H1 (cell line): Measurements from ENCODE around the gene MEIOB. TPM values are rescaled to one million over a fixed set of nuclear protein-coding genes. Genes with fewer than 3 reads are reported as not detected.

Experiments used
- CTCF ChIA-PET: fragments of 300-600 bp; sonication (Branson Sonifier 250); formaldehyde crosslinking; loops from one replicate; lab custom pipeline; 2021; ENCODE audit not compliant: partially characterized antibody; lab: Charles Lee
- POLR2A ChIA-PET: fragments of 300-600 bp; sonication (Branson Sonifier 250); formaldehyde crosslinking; loops from one replicate; lab custom pipeline; 2021; ENCODE audit warnings: inconsistent platforms; ENCODE audit not compliant: partially characterized antibody; lab: Charles Lee
- DNase-seq, 2 experiments: peaks; one replicate each; pipeline versions ENCODE4 v3.0.0 to v3.0.0-alpha.2; 2010 to 2022; ENCODE audit warnings: low spot score in 2 of 2, low read depth in 1 of 2, mixed read lengths in 1 of 2
- FAIRE-seq: peaks from 2 replicates; lab custom pipeline; 2011; peaks lifted over from hg19 to GRCh38; lab: Jason Lieb, UNC
- H2AFZ ChIP-seq: 2 replicates; pipeline ENCODE4 v1.8.1; 2012; ENCODE audit warnings: low read length, inconsistent platforms
- H2AK5ac ChIP-seq: 2 replicates; pipeline ENCODE4 v1.6.1; 2013; ENCODE audit warnings: low read depth, low read length
- H2BK120ac ChIP-seq: replicated peaks from 2 replicates; pipeline ENCODE3; 2013; ENCODE audit warnings: low read depth, low read length, inconsistent platforms
- H2BK12ac ChIP-seq: 2 replicates; pipeline ENCODE4 v1.6.1; 2013; ENCODE audit warnings: low read depth, low read length
- H2BK15ac ChIP-seq: 2 replicates; pipeline ENCODE4 v1.6.1; 2013; ENCODE audit warnings: low read length
- H2BK20ac ChIP-seq: 2 replicates; pipeline ENCODE4 v1.6.1; 2013; ENCODE audit warnings: low read length
- H2BK5ac ChIP-seq: 2 replicates; pipeline ENCODE4 v1.6.1; 2013; ENCODE audit warnings: low read depth, low read length
- H3K14ac ChIP-seq: 2 replicates; pipeline ENCODE4 v1.6.1; 2013; ENCODE audit warnings: inconsistent platforms; ENCODE audit not compliant: insufficient read length
- H3K18ac ChIP-seq: 2 replicates; pipeline ENCODE4 v1.6.1; 2013; ENCODE audit warnings: low read length; ENCODE audit errors: extremely low read depth
- H3K23ac ChIP-seq: 2 replicates; pipeline ENCODE4 v1.6.1; 2013; ENCODE audit warnings: inconsistent platforms; ENCODE audit not compliant: insufficient read length
- H3K23me2 ChIP-seq: 2 replicates; pipeline ENCODE4 v1.6.1; 2013; ENCODE audit warnings: low read depth, low read length
- H3K27ac ChIP-seq: 2 replicates; pipeline ENCODE4 v1.6.1; 2011; ENCODE audit warnings: low read depth, low read length, inconsistent platforms
- H3K27me3 ChIP-seq, 4 experiments: replicated peaks in 1 of 4; 1 replicate in 1 of 4; 2 replicates in 3 of 4; pipeline versions ENCODE4 v1.6.1 to v1.8.1; 2011 to 2013; ENCODE audit warnings: low read length in 3 of 4, mild to moderate bottlenecking in 3 of 4, inconsistent platforms in 2 of 4, mixed read lengths in 2 of 4, moderate library complexity in 1 of 4; ENCODE audit not compliant: control insufficient read depth in 3 of 4, insufficient read depth in 3 of 4; ENCODE audit errors: extremely low read depth in 1 of 4
- H3K36me3 ChIP-seq, 4 experiments: 2 replicates each; pipeline versions ENCODE4 v1.6.1 to v1.8.1; 2011 to 2013; ENCODE audit warnings: mild to moderate bottlenecking in 4 of 4, low read length in 3 of 4, moderate library complexity in 2 of 4, control low read depth in 1 of 4, inconsistent platforms in 1 of 4; ENCODE audit not compliant: insufficient read depth in 4 of 4, control insufficient read depth in 2 of 4
- H3K4ac ChIP-seq: replicated peaks from 2 replicates; pipeline ENCODE3; 2013; ENCODE audit warnings: low read length, low read depth, mixed read lengths, inconsistent platforms; ENCODE audit not compliant: insufficient read length
- H3K4me1 ChIP-seq, 4 experiments: replicated peaks in 1 of 4; 1 replicate in 1 of 4; 2 replicates in 3 of 4; pipeline versions ENCODE4 v1.6.1 to v1.8.1; 2011 to 2013; ENCODE audit warnings: low read length in 3 of 4, inconsistent platforms in 2 of 4, mixed read lengths in 1 of 4; ENCODE audit not compliant: insufficient read depth in 4 of 4, control insufficient read depth in 3 of 4
- H3K4me2 ChIP-seq, 2 experiments: 2 replicates each; pipeline versions ENCODE4 v1.6.1 to v1.8.1; 2011 to 2013; ENCODE audit warnings: low read depth in 2 of 2, low read length in 2 of 2, control low read depth in 1 of 2, inconsistent platforms in 1 of 2, mild to moderate bottlenecking in 1 of 2; ENCODE audit not compliant: insufficient read depth in 1 of 2
- H3K4me3 ChIP-seq, 4 experiments: fragments of 200-600, 300-600 bp in 1 of 4; sonication (generic), shearing (Covaris generic), sonication (Bioruptor Twin) in 1 of 4; 2 replicates each; pipeline versions ENCODE4 v1.5.1 to v1.8.1; 2011 to 2016; ENCODE audit warnings: low read length in 4 of 4, low read depth in 3 of 4, control low read depth in 2 of 4, inconsistent platforms in 2 of 4, mild to moderate bottlenecking in 2 of 4, mixed read lengths in 1 of 4, moderate library complexity in 1 of 4; ENCODE audit not compliant: insufficient read depth in 2 of 4; ENCODE audit errors: extremely low read depth in 1 of 4
- H3K56ac ChIP-seq: replicated peaks from 2 replicates; pipeline ENCODE3; 2013; ENCODE audit warnings: low read depth, mild to moderate bottlenecking, mixed read lengths, low read length, inconsistent platforms; ENCODE audit not compliant: insufficient read length
- H3K79me1 ChIP-seq: 2 replicates; pipeline ENCODE4 v1.6.1; 2013; ENCODE audit warnings: low read depth, low read length, control low read depth
- H3K79me2 ChIP-seq, 2 experiments: 2 replicates each; pipeline versions ENCODE4 v1.6.1 to v1.8.1; 2012 to 2013; ENCODE audit warnings: low read length in 2 of 2, mild to moderate bottlenecking in 2 of 2, inconsistent platforms in 1 of 2; ENCODE audit not compliant: insufficient read depth in 2 of 2, control insufficient read depth in 1 of 2
- H3K9ac ChIP-seq, 4 experiments: replicated peaks in 1 of 4; 1 replicate in 1 of 4; 2 replicates in 3 of 4; pipeline versions ENCODE4 v1.6.1 to v1.8.1; 2011 to 2013; ENCODE audit warnings: low read depth in 3 of 4, low read length in 3 of 4, control low read depth in 2 of 4, mild to moderate bottlenecking in 2 of 4, moderate library complexity in 2 of 4, inconsistent platforms in 1 of 4; ENCODE audit errors: extremely low read depth in 1 of 4
- H3K9me3 ChIP-seq, 2 experiments: 2 replicates each; pipeline versions ENCODE4 v1.6.1 to v1.8.1; 2012 to 2013; ENCODE audit warnings: mild to moderate bottlenecking in 2 of 2, moderate library complexity in 2 of 2, control low read depth in 1 of 2, inconsistent platforms in 1 of 2, low read depth in 1 of 2, low read length in 1 of 2, mixed read lengths in 1 of 2; ENCODE audit not compliant: insufficient read depth in 2 of 2
- H4K20me1 ChIP-seq, 2 experiments: replicated peaks in 1 of 2; 2 replicates each; pipeline versions ENCODE3 to v1.8.1; 2011 to 2013; ENCODE audit warnings: inconsistent platforms in 2 of 2, low read length in 2 of 2, mild to moderate bottlenecking in 1 of 2; ENCODE audit not compliant: insufficient read depth in 2 of 2, control insufficient read depth in 1 of 2
- H4K5ac ChIP-seq: 2 replicates; pipeline ENCODE4 v1.6.1; 2013; ENCODE audit warnings: low read length, low read depth, mixed read lengths, inconsistent platforms; ENCODE audit not compliant: insufficient read length
- H4K8ac ChIP-seq: 2 replicates; pipeline ENCODE4 v1.8.0; 2013; ENCODE audit warnings: mild to moderate bottlenecking, moderate library complexity, low read length, inconsistent platforms; ENCODE audit not compliant: insufficient read depth; ENCODE audit errors: extremely low read depth
- H4K91ac ChIP-seq: replicated peaks from 2 replicates; pipeline ENCODE3; 2013; ENCODE audit warnings: low read length, mixed read lengths, inconsistent platforms; ENCODE audit not compliant: insufficient read length
- EGR1 ChIP-seq: IDR thresholded peaks from 2 replicates; pipeline ENCODE4 v1.6.1; 2011; ENCODE audit warnings: low read depth, low read length, borderline replicate concordance
- HDAC6 ChIP-seq: IDR thresholded peaks from one replicate; pipeline ENCODE4 v1.7.1; 2012; ENCODE audit warnings: low read depth, mild to moderate bottlenecking, inconsistent platforms, low read length, moderate library complexity
- JUN ChIP-seq: IDR thresholded peaks from 2 replicates; pipeline ENCODE4 v1.6.1; 2011; ENCODE audit warnings: low read depth, mild to moderate bottlenecking, improper control_type of control experiment, low read length
- POLR2A ChIP-seq, 2 experiments: IDR thresholded peaks; 1 replicate in 1 of 2; 2 replicates in 1 of 2; pipeline ENCODE4 v1.6.1; 2011; ENCODE audit warnings: low read depth in 2 of 2, low read length in 2 of 2, mild to moderate bottlenecking in 2 of 2; ENCODE audit errors: control extremely low read depth in 1 of 2
- RNF2 ChIP-seq: fragments of 200-900, 300-1000 bp; sonication (generic); IDR thresholded peaks from 2 replicates; pipeline ENCODE4 v1.7.1; 2016; ENCODE audit warnings: borderline replicate concordance, low read depth, mild to moderate bottlenecking, antibody characterized with exemption, low read length; ENCODE audit not compliant: poor library complexity, severe bottlenecking; ENCODE audit errors: missing control alignments
- RXRA ChIP-seq: IDR thresholded peaks from 2 replicates; pipeline ENCODE4 v1.6.1; 2011; ENCODE audit warnings: low read depth, mild to moderate bottlenecking, low read length, moderate library complexity; ENCODE audit not compliant: insufficient read depth
- SIRT6 ChIP-seq: IDR thresholded peaks from one replicate; pipeline ENCODE4 v1.7.1; 2012; ENCODE audit warnings: low read length, inconsistent platforms
- SP2 ChIP-seq: IDR thresholded peaks from 2 replicates; pipeline ENCODE4 v1.6.1; 2012; ENCODE audit warnings: mild to moderate bottlenecking, low read length, inconsistent platforms
- TCF12 ChIP-seq: IDR thresholded peaks from 2 replicates; pipeline ENCODE4 v1.6.1; 2011; ENCODE audit warnings: low read depth, mild to moderate bottlenecking, low read length
- WGBS, 2 experiments: shearing (Covaris generic) in 1 of 2; methylation state at CpG; one replicate each; pipeline versions ENCODE4 v1.1.6 to v1.1.7; 2013 to 2015; ENCODE audit warnings: low lambda C conversion rate in 2 of 2, mixed read lengths in 2 of 2, inconsistent platforms in 1 of 2, low coverage in 1 of 2, missing lambda C conversion rate in 1 of 2; ENCODE audit not compliant: insufficient replicate concordance in 2 of 2, insufficient coverage in 1 of 2, insufficient read length in 1 of 2; ENCODE audit errors: extremely low coverage in 1 of 2, missing lambda C conversion rate in 1 of 2; 5-methylcytosine and 5-hydroxymethylcytosine counted together
- polyA plus RNA-seq, 7 experiments: library from polyadenylated mRNA; depleted of rRNA in 3 of 7; stranded (reverse) in 5 of 7; unstranded in 2 of 7; fragments of >200 nt in 5 of 7; fragments of 200-250 nt in 2 of 7; gene quantifications; 1 replicate in 5 of 7; 2 replicates in 1 of 7; 4 replicates in 1 of 7; pipeline versions ENCODE4 v1.2.1 to v1.2.3, GENCODE V29; 2011 to 2013; ENCODE audit warnings: missing spikeins in 2 of 7, mixed read lengths in 2 of 7
- total RNA-seq: library from RNA; stranded (reverse); fragmentation: NEBNext Ultra II Directional; extraction: Animal tissue kit (Norgen Biotek cat#: 25700); gene quantifications from 2 replicates; pipeline ENCODE4 v1.2.1, GENCODE V29; 2021
- TF ChIP-seq, protein P1 (sequence below): IDR thresholded peaks from 2 replicates; pipeline ENCODE4 v1.6.1; 2012; ENCODE audit warnings: low read length, inconsistent platforms

The MEIOB gene
- total and polyA plus RNA-seq, 2 of the 8 experiments (the other 6 are each of a cell fraction or from before 2014, with no cell fraction given): 0.63 to 1.1 TPM

GRCh38 chr16:1907226-1907860 lies 35.4 kb upstream of the MEIOB start:
- no peaks in the 10 kb centered on the region for H3K9me3 ChIP-seq
- H3K4me2 ChIP-seq: no peak overlapping the region
- no peak overlapping the region for H3K14ac ChIP-seq
- peaks cover 0 to 17% (median 3%) of the 10 kb centered on the region in 4 experiments; a peak in 3 of 7 replicates for H3K4me1 ChIP-seq
- peak overlapping the region; percentile 54 for H4K91ac ChIP-seq
- H3K79me2 ChIP-seq: no peaks in the 10 kb centered on the region
- 0 out of 2 replicates have a peak overlapping the region, but pooled peaks have one; percentile 35 for H2BK5ac ChIP-seq
- no peaks in the 10 kb centered on the region for H3K36me3 ChIP-seq
- H4K8ac ChIP-seq: no peak overlapping the region; the same call in 1 of the 2 replicates
- no peak overlapping the region; the same call in 1 of the 2 replicates for H2AFZ ChIP-seq
- ChIA-PET POLR2A (interaction anchor here (1.0 to 3.6 kb wide), 5 partner anchors 9 to 58 kb away, joined by 3 to 17 read pairs (median 4); partner anchors contain the start of genes HS3ST6 and RPS2), CTCF (interaction anchor here (0.9 to 2.7 kb wide), 5 partner anchors 10 to 23 kb away, joined by 3 to 10 read pairs (median 4); no protein-coding TSS in a partner anchor)
- no peak overlapping the region for H2BK20ac ChIP-seq
- DNase-seq: no peak
- no peak overlapping the region for H3K23ac ChIP-seq
- no peaks in the 10 kb centered on the region for H3K79me1 ChIP-seq
- H3K23me2 ChIP-seq: no peaks in the 10 kb centered on the region
- peaks cover 0 to 2% (median 0%) of the 10 kb centered on the region in 4 experiments; a peak in 3 of 7 replicates for H3K27me3 ChIP-seq
- H3K27ac ChIP-seq: no peak overlapping the region; the same call in 1 of the 2 replicates
- no peak for FAIRE-seq
- no peak overlapping the region for H3K4ac ChIP-seq
- no peak overlapping the region for H3K4me3 ChIP-seq
- H4K20me1 ChIP-seq: no peaks in the 10 kb centered on the region
- no peak overlapping the region for H3K18ac ChIP-seq
- peak overlapping the region; percentile 39; the same call in 1 of the 2 replicates for H2BK12ac ChIP-seq
- no peak overlapping the region for H3K9ac ChIP-seq
- no peak overlapping the region for H3K56ac ChIP-seq
- no peak overlapping the region for H2BK120ac ChIP-seq
- H2AK5ac ChIP-seq: no peak overlapping the region
- H2BK15ac ChIP-seq: no peak overlapping the region
- 87% methylated on average over 14 of the region's 17 CpGs; no CpG with 5 or more reads in 1 of the 2 experiments for WGBS, 2 experiments
- no peak overlapping the region for H4K5ac ChIP-seq
- TF ChIP-seq POLR2A (IDR thresholded peaks at IDR 0.05; ENCODE audit: control extremely low read depth in 1 of 2, low read depth in 2 of 2, low read length in 2 of 2) (no peak), RXRA (no peak), SIRT6 (no peak), JUN (no peak), RNF2 (no peak), EGR1 (no peak), SP2 (no peak), TCF12 (no peak), HDAC6 (no peak)
- TF ChIP-seq, protein P1, sequence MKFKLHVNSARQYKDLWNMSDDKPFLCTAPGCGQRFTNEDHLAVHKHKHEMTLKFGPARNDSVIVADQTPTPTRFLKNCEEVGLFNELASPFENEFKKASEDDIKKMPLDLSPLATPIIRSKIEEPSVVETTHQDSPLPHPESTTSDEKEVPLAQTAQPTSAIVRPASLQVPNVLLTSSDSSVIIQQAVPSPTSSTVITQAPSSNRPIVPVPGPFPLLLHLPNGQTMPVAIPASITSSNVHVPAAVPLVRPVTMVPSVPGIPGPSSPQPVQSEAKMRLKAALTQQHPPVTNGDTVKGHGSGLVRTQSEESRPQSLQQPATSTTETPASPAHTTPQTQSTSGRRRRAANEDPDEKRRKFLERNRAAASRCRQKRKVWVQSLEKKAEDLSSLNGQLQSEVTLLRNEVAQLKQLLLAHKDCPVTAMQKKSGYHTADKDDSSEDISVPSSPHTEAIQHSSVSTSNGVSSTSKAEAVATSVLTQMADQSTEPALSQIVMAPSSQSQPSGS: no peak
